ENCODE data around the gene WTAP.
"Not testable (repeated sequence)": the region's sequence is repeated elsewhere in the genome, so short reads cannot be mapped to it uniquely, and the experiment has no call there.

WTAP gene

GRCh38 chr6:159726255-159726917 lies 920 bp upstream of the WTAP start:
- DNase-seq = no peak
- no peaks in the 10 kb centered on the region for H3K9me3 ChIP-seq (ENCODE audit: control insufficient read depth, low read length)
- peak overlapping the region; percentile 64 for H3K4me3 ChIP-seq (ENCODE audit: insufficient read depth, low read depth, low read length, poor library complexity, severe bottlenecking)
- no peaks in the 10 kb centered on the region for H3K27me3 ChIP-seq (replicated peaks; ENCODE audit: control insufficient read depth, insufficient read depth, low read length, poor library complexity, severe bottlenecking)
- H3K4me1 ChIP-seq (ENCODE audit: control insufficient read depth, insufficient read depth, low read length, poor library complexity, severe bottlenecking) = peaks cover 26% of the 10 kb centered on the region
- peak overlapping the region; percentile 94 for H3K27ac ChIP-seq (ENCODE audit: insufficient read depth, low read length, poor library complexity, severe bottlenecking)
- H3K36me3 ChIP-seq (ENCODE audit: control insufficient read depth, insufficient read depth, low read length) = peaks cover 3% of the 10 kb centered on the region

- Histone ChIP-seq H3K27ac (ENCODE audit: insufficient read depth, low read length, poor library complexity, severe bottlenecking) (peak overlapping the region; percentile 94), H3K4me3 (ENCODE audit: insufficient read depth, low read depth, low read length, poor library complexity, severe bottlenecking) (peak overlapping the region; percentile 92)
- DNase-seq = no peak
Observed at GRCh38 chr6:159727717-159728445, 575 bp downstream of the WTAP start.

GRCh38 chr6:159728531-159728964 lies 1.2 kb downstream of the WTAP start:
- Histone ChIP-seq H3K4me3 (ENCODE audit: insufficient read depth, low read depth, low read length, poor library complexity, severe bottlenecking) (peak overlapping the region; percentile 92), H3K4me1 (ENCODE audit: control insufficient read depth, insufficient read depth, low read length, poor library complexity, severe bottlenecking) (peaks cover 36% of the 10 kb centered on the region), H3K27ac (ENCODE audit: insufficient read depth, low read length, poor library complexity, severe bottlenecking) (peak overlapping the region; percentile 94), H3K27me3 (replicated peaks; ENCODE audit: control insufficient read depth, insufficient read depth, low read length, poor library complexity, severe bottlenecking) (no peaks in the 10 kb centered on the region), H3K36me3 (ENCODE audit: control insufficient read depth, insufficient read depth, low read length) (peaks cover 6% of the 10 kb centered on the region), H3K9me3 (ENCODE audit: control insufficient read depth, low read length) (no peaks in the 10 kb centered on the region)
- no peak for DNase-seq

More at GRCh38 chr6:159727717-159728445, 575 bp downstream of the WTAP start:
- H3K4me1 ChIP-seq (ENCODE audit: control insufficient read depth, insufficient read depth, low read length, poor library complexity, severe bottlenecking) = peaks cover 32% of the 10 kb centered on the region
- no peaks in the 10 kb centered on the region for H3K9me3 ChIP-seq (ENCODE audit: control insufficient read depth, low read length)
- no peaks in the 10 kb centered on the region for H3K27me3 ChIP-seq (replicated peaks; ENCODE audit: control insufficient read depth, insufficient read depth, low read length, poor library complexity, severe bottlenecking)
- H3K36me3 ChIP-seq (ENCODE audit: control insufficient read depth, insufficient read depth, low read length) = peaks cover 6% of the 10 kb centered on the region

GRCh38 chr6:159729598-159730331 lies 2.5 kb downstream of the WTAP start:
- Histone ChIP-seq H3K9me3 (ENCODE audit: control insufficient read depth, low read length) (no peaks in the 10 kb centered on the region), H3K4me3 (ENCODE audit: insufficient read depth, low read depth, low read length, poor library complexity, severe bottlenecking) (peak overlapping the region; percentile 46), H3K36me3 (ENCODE audit: control insufficient read depth, insufficient read depth, low read length) (peaks cover 6% of the 10 kb centered on the region), H3K27ac (ENCODE audit: insufficient read depth, low read length, poor library complexity, severe bottlenecking) (peak overlapping the region; percentile 44), H3K27me3 (replicated peaks; ENCODE audit: control insufficient read depth, insufficient read depth, low read length, poor library complexity, severe bottlenecking) (no peaks in the 10 kb centered on the region), H3K4me1 (ENCODE audit: control insufficient read depth, insufficient read depth, low read length, poor library complexity, severe bottlenecking) (peaks cover 36% of the 10 kb centered on the region)
- no peak for DNase-seq

- Histone ChIP-seq H3K36me3 (ENCODE audit: control insufficient read depth, insufficient read depth, low read length) (peaks cover 6% of the 10 kb centered on the region), H3K4me3 (ENCODE audit: insufficient read depth, low read depth, low read length, poor library complexity, severe bottlenecking) (no peak overlapping the region), H3K9me3 (ENCODE audit: control insufficient read depth, low read length) (no peaks in the 10 kb centered on the region), H3K4me1 (ENCODE audit: control insufficient read depth, insufficient read depth, low read length, poor library complexity, severe bottlenecking) (peaks cover 36% of the 10 kb centered on the region), H3K27ac (ENCODE audit: insufficient read depth, low read length, poor library complexity, severe bottlenecking) (peak overlapping the region; percentile 44), H3K27me3 (replicated peaks; ENCODE audit: control insufficient read depth, insufficient read depth, low read length, poor library complexity, severe bottlenecking) (no peaks in the 10 kb centered on the region)
- no peak for DNase-seq
Observed at GRCh38 chr6:159730332-159730676, 3.0 kb downstream of the WTAP start.

- H3K36me3 ChIP-seq (ENCODE audit: control insufficient read depth, insufficient read depth, low read length); H3K27me3 ChIP-seq (replicated peaks; ENCODE audit: control insufficient read depth, insufficient read depth, low read length, poor library complexity, severe bottlenecking); DNase-seq; H3K4me3 ChIP-seq (ENCODE audit: insufficient read depth, low read depth, low read length, poor library complexity, severe bottlenecking); H3K9me3 ChIP-seq (ENCODE audit: control insufficient read depth, low read length); H3K27ac ChIP-seq (ENCODE audit: insufficient read depth, low read length, poor library complexity, severe bottlenecking): not testable (repeated sequence)
- H3K4me1 ChIP-seq (ENCODE audit: control insufficient read depth, insufficient read depth, low read length, poor library complexity, severe bottlenecking) = peaks cover 29% of the 10 kb centered on the region
Observed at GRCh38 chr6:159732550-159732949, 5.2 kb downstream of the WTAP start.

- not testable (repeated sequence) for DNase-seq
- peaks cover 29% of the 10 kb centered on the region for H3K4me1 ChIP-seq (ENCODE audit: control insufficient read depth, insufficient read depth, low read length, poor library complexity, severe bottlenecking)
- peaks cover 14% of the 10 kb centered on the region for H3K36me3 ChIP-seq (ENCODE audit: control insufficient read depth, insufficient read depth, low read length)
Observed at GRCh38 chr6:159733395-159733794, 6.1 kb downstream of the WTAP start.

GRCh38 chr6:159736908-159737307 lies 9.6 kb downstream of the WTAP start:
- peaks cover 28% of the 10 kb centered on the region for H3K36me3 ChIP-seq (ENCODE audit: control insufficient read depth, insufficient read depth, low read length)
- no peak overlapping the region for H3K4me3 ChIP-seq (ENCODE audit: insufficient read depth, low read depth, low read length, poor library complexity, severe bottlenecking)
- no peaks in the 10 kb centered on the region for H3K9me3 ChIP-seq (ENCODE audit: control insufficient read depth, low read length)
- no peak for DNase-seq
- H3K27me3 ChIP-seq (replicated peaks; ENCODE audit: control insufficient read depth, insufficient read depth, low read length, poor library complexity, severe bottlenecking) = no peaks in the 10 kb centered on the region
- H3K4me1 ChIP-seq (ENCODE audit: control insufficient read depth, insufficient read depth, low read length, poor library complexity, severe bottlenecking) = peaks cover 12% of the 10 kb centered on the region
- H3K27ac ChIP-seq (ENCODE audit: insufficient read depth, low read length, poor library complexity, severe bottlenecking) = peak overlapping the region; percentile 13

More at GRCh38 chr6:159733395-159733794, 6.1 kb downstream of the WTAP start:
- not testable (repeated sequence) for H3K4me3 ChIP-seq (ENCODE audit: insufficient read depth, low read depth, low read length, poor library complexity, severe bottlenecking); H3K27ac ChIP-seq (ENCODE audit: insufficient read depth, low read length, poor library complexity, severe bottlenecking); H3K9me3 ChIP-seq (ENCODE audit: control insufficient read depth, low read length); H3K27me3 ChIP-seq (replicated peaks; ENCODE audit: control insufficient read depth, insufficient read depth, low read length, poor library complexity, severe bottlenecking)

GRCh38 chr6:159739341-159739740 lies 12.0 kb downstream of the WTAP start:
- H3K4me1 ChIP-seq (ENCODE audit: control insufficient read depth, insufficient read depth, low read length, poor library complexity, severe bottlenecking) = peaks cover 5% of the 10 kb centered on the region
- H3K27ac ChIP-seq (ENCODE audit: insufficient read depth, low read length, poor library complexity, severe bottlenecking) = no peak overlapping the region
- H3K9me3 ChIP-seq (ENCODE audit: control insufficient read depth, low read length) = no peaks in the 10 kb centered on the region
- peaks cover 49% of the 10 kb centered on the region for H3K36me3 ChIP-seq (ENCODE audit: control insufficient read depth, insufficient read depth, low read length)
- no peak for DNase-seq
- no peaks in the 10 kb centered on the region for H3K27me3 ChIP-seq (replicated peaks; ENCODE audit: control insufficient read depth, insufficient read depth, low read length, poor library complexity, severe bottlenecking)
- no peak overlapping the region for H3K4me3 ChIP-seq (ENCODE audit: insufficient read depth, low read depth, low read length, poor library complexity, severe bottlenecking)

- Histone ChIP-seq H3K36me3 (ENCODE audit: control insufficient read depth, insufficient read depth, low read length) (peaks cover 70% of the 10 kb centered on the region), H3K27me3 (replicated peaks; ENCODE audit: control insufficient read depth, insufficient read depth, low read length, poor library complexity, severe bottlenecking) (no peaks in the 10 kb centered on the region), H3K4me1 (ENCODE audit: control insufficient read depth, insufficient read depth, low read length, poor library complexity, severe bottlenecking) (peaks cover 3% of the 10 kb centered on the region), H3K9me3 (ENCODE audit: control insufficient read depth, low read length) (no peaks in the 10 kb centered on the region), H3K27ac (ENCODE audit: insufficient read depth, low read length, poor library complexity, severe bottlenecking) (no peak overlapping the region), H3K4me3 (ENCODE audit: insufficient read depth, low read depth, low read length, poor library complexity, severe bottlenecking) (no peak overlapping the region)
- no peak for DNase-seq
Observed at GRCh38 chr6:159742165-159742564, 14.9 kb downstream of the WTAP start.
